Pancreas (tissue), 10 donors: ENCODE measurements around the gene RBM25. TPM values are rescaled to one million over a fixed set of nuclear protein-coding genes. Genes with fewer than 3 reads are reported as not detected.
A peak's percentile ranks its signal among the peaks of the same experiment; 100 is the strongest.

ENCODE experiments used
- ATAC-seq, 4 donors: fragments of 200-7000 bp; cut with Tn5 transposase; one replicate each; pipeline versions ENCODE4 v1.8.0 to v1.9.1; 2020; ENCODE audit warnings: mild to moderate bottlenecking in 4 of 4, moderate library complexity in 4 of 4
- DNase-seq, 6 donors: peaks; one replicate each; pipeline ENCODE4 v3.0.0-alpha.2; 2020
- FAIRE-seq: peaks from 2 replicates; lab custom pipeline; 2012; peaks lifted over from hg19 to GRCh38; lab: Jason Lieb, UNC
- H3K27ac ChIP-seq, 4 donors: fragments of 200-600 bp; sonication (generic); 1 replicate in 3 of 4; 2 replicates in 1 of 4; pipeline versions ENCODE4 v1.5.0 to v1.8.0; 2020
- H3K27me3 ChIP-seq, 4 donors: fragments of 200-600 bp; one replicate each; pipeline ENCODE4 v1.8.0; 2021
- H3K36me3 ChIP-seq, 3 donors: fragments of 200-600 bp; sonication (generic) in 1 of 3; one replicate each; pipeline versions ENCODE4 v1.5.0 to v1.8.0; 2020 to 2021
- H3K4me1 ChIP-seq, 3 donors: fragments of 200-600 bp; one replicate each; pipeline ENCODE4 v1.8.0; 2021
- H3K4me3 ChIP-seq, 4 donors: fragments of 200-600 bp; sonication (generic) in 2 of 4; one replicate each; pipeline versions ENCODE4 v1.5.0 to v1.8.0; 2020 to 2021
- H3K9me3 ChIP-seq, 4 donors: fragments of 200-600 bp; one replicate each; pipeline ENCODE4 v1.8.0; 2021
- CTCF ChIP-seq, 4 donors: fragments of 200-600 bp; sonication (generic) in 3 of 4; IDR thresholded peaks; one replicate each; pipeline versions ENCODE4 v1.5.0 to v1.8.0; 2021; ENCODE audit warnings: antibody characterized with exemption in 4 of 4
- WGBS, 2 donors: extraction: QIAGEN DNeasy Blood & Tissue Kit; methylation state at CpG; one replicate each; pipeline ENCODE4 v1.1.7; 2013; 5-methylcytosine and 5-hydroxymethylcytosine counted together
- intact Hi-C, 3 donors: fragments of 100-400 bp; cut with DNase I; formaldehyde crosslinking; loops; one replicate each; pipeline versions ENCODE4 v1.11.1 to v1.14.2; 2022
- polyA plus RNA-seq, 2 donors: library from polyadenylated mRNA; stranded (reverse); fragments of 200-250 nt; gene quantifications; one replicate each; pipeline ENCODE4 v1.2.3, GENCODE V29; 2013
- total RNA-seq, 6 donors: library from RNA; stranded (reverse); fragmentation: NEBNext Ultra II Directional in 4 of 6; extraction: Animal tissue kit (Norgen Biotek cat#: 25700) in 4 of 6; gene quantifications; one replicate each; pipeline versions ENCODE4 v1.2.1 to v1.2.4, GENCODE V29; 2021 to 2023
- donor health status: healthy with polysubstance abuse.
- donor health status: DM: no; HTN: no; CAD: no; lungs with moderate emphysema.
- donor health status: DM: no; HTN: no; CAD: no.
- donor health status: control.
- donor health status: control.
- donor health status: Bipolar disorder and iron deficiency.
- donor health status: DM: yes; HTN: yes; CAD: no.
- donor health status: DM: no; HTN: no; CAD: no.
- donor health status: DM: no; HTN: no; CAD: no.
- donor health status: DM: yes; HTN: yes; CAD: no.

The RBM25 gene
- total and polyA plus RNA-seq, 8 donors, result 22.7 to 62.8 (median 33.1) TPM

GRCh38 chr14:73025544-73025943 lies 32.8 kb upstream of the RBM25 start:
- TF ChIP-seq CTCF (IDR thresholded peaks at IDR 0.05), result no peak
- no peaks in the 10 kb centered on the region for H3K27me3 ChIP-seq
- FAIRE-seq (no peak), DNase-seq (peak in 1 of 6 donors; percentile 12), ATAC-seq (no peak)
- peaks cover 0 to 6% (median 0%) of the 10 kb centered on the region in 3 donors for H3K36me3 ChIP-seq
- WGBS, 2 donors, result 84% methylated on average over 3 of the region's 3 CpGs
- no peak overlapping the region for H3K27ac ChIP-seq
- H3K9me3 ChIP-seq, result no peaks in the 10 kb centered on the region
- H3K4me1 ChIP-seq, result peaks cover 0 to 11% (median 9%) of the 10 kb centered on the region in 3 donors
- intact Hi-C loops, result no loop called here
- H3K4me3 ChIP-seq, result no peak overlapping the region

DNA sequence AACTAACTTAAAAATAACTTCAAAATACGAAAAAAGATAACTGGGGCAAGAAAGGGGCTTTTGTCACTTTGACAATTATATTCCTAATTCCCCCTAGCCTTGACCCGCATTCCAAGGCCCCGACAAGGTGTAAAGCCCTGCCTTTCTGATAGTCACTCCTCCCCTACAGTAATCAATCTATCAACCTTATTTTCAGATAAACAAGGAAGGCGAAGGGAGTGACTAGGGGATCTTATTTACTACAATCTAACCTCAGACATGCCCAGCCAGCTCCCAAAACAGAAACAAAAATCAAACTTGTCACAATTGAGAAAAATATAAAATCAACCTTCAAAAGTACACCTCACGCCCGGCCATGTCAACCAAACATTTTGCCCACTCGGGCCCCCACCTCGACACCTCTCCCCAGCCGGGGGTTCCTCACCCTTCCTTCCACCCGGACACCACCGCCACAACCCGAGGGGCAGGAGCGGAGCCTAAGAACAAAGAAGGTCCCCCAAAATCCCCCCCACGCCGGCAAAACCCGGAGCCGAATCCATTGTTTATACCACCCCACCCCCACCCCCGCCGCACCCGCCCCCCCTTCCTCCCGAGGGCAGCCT lies 32.0 kb upstream of the RBM25 start:
- no peak for TF ChIP-seq CTCF (IDR thresholded peaks at IDR 0.05)
- intact Hi-C loops, result no loop called here
- peak overlapping the region in 3 of 4 donors; percentile 49 to 81 (median 70) for H3K27ac ChIP-seq
- DNase-seq, result peak in 3 of 6 donors; percentile 2 to 68 (median 39)
- peak overlapping the region; percentile 51 to 69 (median 58) for H3K4me3 ChIP-seq
- FAIRE-seq, result no peak
- H3K9me3 ChIP-seq, result no peaks in the 10 kb centered on the region
- 1% methylated on average over 17 to 21 of the region's 21 CpGs for WGBS, 2 donors
- no peak for ATAC-seq
- H3K4me1 ChIP-seq, result peaks cover 0 to 11% (median 9%) of the 10 kb centered on the region in 3 donors
- no peaks in the 10 kb centered on the region for H3K36me3 ChIP-seq
- no peaks in the 10 kb centered on the region for H3K27me3 ChIP-seq

DNA sequence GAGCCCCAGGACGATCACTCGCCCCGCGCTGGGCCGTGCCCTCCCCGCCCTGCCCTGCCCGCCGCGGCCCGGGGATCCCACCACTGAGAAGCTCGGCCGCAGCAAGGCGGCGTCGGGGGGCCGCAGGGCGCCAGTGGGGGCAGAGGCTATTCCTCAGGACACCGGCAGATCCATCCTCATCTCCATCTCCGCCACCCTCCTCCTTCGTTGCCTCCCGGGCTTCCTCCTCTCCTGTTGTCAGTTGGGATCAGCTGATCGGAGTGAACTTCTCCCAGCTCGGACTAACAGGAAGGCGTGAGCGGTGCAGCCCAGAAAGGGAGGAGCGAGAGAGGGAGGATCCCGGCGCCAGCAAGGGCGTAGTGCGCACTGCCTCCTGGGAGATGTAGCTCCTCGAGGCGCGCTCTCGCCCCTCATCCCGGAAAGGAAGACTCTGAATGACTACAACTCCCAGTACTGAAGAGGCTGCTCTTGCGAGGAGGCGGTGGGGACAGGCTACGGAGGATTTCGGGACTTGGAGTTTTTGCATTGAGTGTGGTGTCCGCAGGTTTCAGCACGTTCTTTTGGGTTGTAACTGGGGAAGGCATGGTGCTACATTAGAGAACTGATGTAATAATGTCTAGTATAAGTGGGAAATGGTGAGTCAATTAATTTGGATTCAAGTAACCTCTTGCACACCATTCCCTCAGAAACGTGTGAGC lies 31.3 kb upstream of the RBM25 start, which contains the start of gene ZFYVE1:
TSS of gene ZFYVE1 (minus strand) at position 262 of the 698 bp plus-strand sequence. CDS start 2,598 bp downstream, outside the sequence.
- no peaks in the 10 kb centered on the region for H3K9me3 ChIP-seq
- intact Hi-C loops, result no loop called here
- H3K27ac ChIP-seq, result peak within 1 kb of the TSS in 3 of 4 donors; percentile 49 to 81 (median 70)

GRCh38 chr14:73027546-73027945 lies 30.8 kb upstream of the RBM25 start:
- intact Hi-C loops, result no loop called here
- Histone ChIP-seq H3K27ac (no peak overlapping the region), H3K27me3 (no peaks in the 10 kb centered on the region), H3K36me3 (no peaks in the 10 kb centered on the region), H3K4me1 (peaks cover 0 to 6% (median 6%) of the 10 kb centered on the region in 3 donors), H3K4me3 (peak overlapping the region; percentile 24 to 69 (median 58)), H3K9me3 (no peaks in the 10 kb centered on the region)
- no peak for DNase-seq
- 30 to 36% methylated on average over 3 of the region's 3 CpGs for WGBS, 2 donors
- TF ChIP-seq CTCF (IDR thresholded peaks at IDR 0.05), result no peak
- no peak for ATAC-seq
- FAIRE-seq, result no peak

More for the DNA sequence above, 31.3 kb upstream of the RBM25 start, which contains the start of gene ZFYVE1:
- Histone ChIP-seq H3K27me3 (no peaks in the 10 kb centered on the region), H3K4me1 (peaks cover 0 to 9% (median 6%) of the 10 kb centered on the region in 3 donors), H3K36me3 (no peaks in the 10 kb centered on the region), H3K4me3 (peak within 1 kb of the TSS; percentile 51 to 69 (median 58))
- DNase-seq (peak; percentile 91 to 98 (median 96)), FAIRE-seq (peak; percentile 96), ATAC-seq (peak; percentile 99 to 100 (median 99))
- no peak for TF ChIP-seq CTCF (IDR thresholded peaks at IDR 0.05)
- 1% methylated on average over 23 to 42 of the region's 42 CpGs for WGBS, 2 donors
